NCI-H524 treated with DMSO at 0.1 percent for 48 hours (cell line): ENCODE data around the gene ZNF605.
A peak's percentile ranks its signal among the peaks of the same experiment; 100 is the strongest.
"Not testable (repeated sequence)": the region's sequence is repeated elsewhere in the genome, so short reads cannot be mapped to it uniquely, and the experiment has no call there.

ENCODE experiments used
- DNase-seq: peaks from one replicate; lab custom pipeline; 2025; lab: John Stamatoyannopoulos, UW

ZNF605 gene

GRCh38 chr12:132956011-132956788, at the start of gene ZNF605:
Gene ZNF605 (minus strand): TSS chr12:132956306. CDS start chr12:132945635, 10,671 bp downstream.
- peak; percentile 54 for DNase-seq

GRCh38 chr12:132998741-132999140, 42.6 kb upstream of the ZNF605 start:
- no peak for DNase-seq

GRCh38 chr12:132986885-132987225, 30.7 kb upstream of the ZNF605 start:
- DNase-seq = no peak

- DNase-seq = peak; percentile 67
Observed at GRCh38 chr12:132986001-132986884, 30.1 kb upstream of the ZNF605 start, which contains the start of gene ZNF26. Gene ZNF26 (plus strand): TSS chr12:132986367. CDS start chr12:132986841, 474 bp downstream.

- DNase-seq = not testable (repeated sequence)
Observed at GRCh38 chr12:132976870-132977269, 20.8 kb upstream of the ZNF605 start.

GRCh38 chr12:132972374-132972773, 16.3 kb upstream of the ZNF605 start:
- no peak for DNase-seq

- DNase-seq = no peak
Observed at GRCh38 chr12:132967736-132968135, 11.6 kb upstream of the ZNF605 start.

- DNase-seq = no peak
Observed at GRCh38 chr12:132966676-132967415, 10.7 kb upstream of the ZNF605 start.

GRCh38 chr12:132965796-132966195, 9.7 kb upstream of the ZNF605 start:
- DNase-seq = no peak

GRCh38 chr12:132963947-132964346, 7.8 kb upstream of the ZNF605 start:
- not testable (repeated sequence) for DNase-seq

- not testable (repeated sequence) for DNase-seq
Observed at GRCh38 chr12:132961790-132962189, 5.7 kb upstream of the ZNF605 start.

- DNase-seq = no peak
Observed at GRCh38 chr12:132955094-132956010, 754 bp downstream of the ZNF605 start.

GRCh38 chr12:132954471-132955048, 1.5 kb downstream of the ZNF605 start:
- DNase-seq = no peak

- no peak for DNase-seq
Observed at GRCh38 chr12:132953771-132954170, 2.3 kb downstream of the ZNF605 start.

GRCh38 chr12:132953163-132953425, 3.0 kb downstream of the ZNF605 start:
- DNase-seq = no peak

- DNase-seq = no peak
Observed at GRCh38 chr12:132952371-132953162, 3.5 kb downstream of the ZNF605 start.

- DNase-seq = no peak
Observed at GRCh38 chr12:132951649-132952048, 4.5 kb downstream of the ZNF605 start.

- no peak for DNase-seq
Observed at GRCh38 chr12:132950844-132951535, 5.1 kb downstream of the ZNF605 start.
